ENCODE measurements around the gene NUDT4.

- TF ChIP-seq EP300 (IDR thresholded peaks at IDR 0.05; ENCODE audit: borderline replicate concordance in 1 of 2, low read depth in 1 of 2, low read length in 1 of 2) = no peak
- no peak for TF ChIP-seq CTCF (IDR thresholded peaks at IDR 0.05)
- TF ChIP-seq RFX5 (IDR thresholded peaks at IDR 0.05; ENCODE audit: low read length) = no peak
- TF ChIP-seq MAX (IDR thresholded peaks at IDR 0.05; ENCODE audit: low read depth) = no peak
- TF ChIP-seq REST (IDR thresholded peaks at IDR 0.05; ENCODE audit: low read depth, low read length) = no peak
These were observed 11.3 kb upstream of the NUDT4 start for GRCh38 chr12:93366422-93366821.

Data from SK-N-SH (cell line).